Islet precursor cell (in vitro differentiated cells): ENCODE results near the gene PHLDA3.

ENCODE experiments used
- DNase-seq: peaks from one replicate; pipeline ENCODE4 v3.0.0-alpha.2; 2018

The PHLDA3 gene

DNA sequence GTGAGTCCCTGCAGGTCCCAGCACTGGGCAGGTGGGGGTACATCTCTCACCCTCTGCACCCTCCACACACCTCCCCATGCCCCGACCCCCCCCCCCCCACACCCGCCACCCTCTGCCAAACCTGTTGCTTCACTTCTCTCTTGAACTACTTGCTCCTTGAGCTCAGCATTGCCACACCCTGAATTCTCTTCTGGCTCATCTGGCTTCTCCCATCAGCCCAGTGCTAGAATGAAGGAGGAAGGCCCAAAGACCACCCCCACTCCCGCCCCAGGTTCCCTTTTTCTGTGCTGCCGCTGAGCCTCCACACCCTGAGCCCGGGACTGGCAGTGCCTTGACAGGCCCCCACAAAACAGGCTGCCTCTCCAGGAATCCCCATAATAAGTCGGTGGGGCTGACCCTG is 41.0 kb downstream of the PHLDA3 start:
- DNase-seq: no peak

DNA sequence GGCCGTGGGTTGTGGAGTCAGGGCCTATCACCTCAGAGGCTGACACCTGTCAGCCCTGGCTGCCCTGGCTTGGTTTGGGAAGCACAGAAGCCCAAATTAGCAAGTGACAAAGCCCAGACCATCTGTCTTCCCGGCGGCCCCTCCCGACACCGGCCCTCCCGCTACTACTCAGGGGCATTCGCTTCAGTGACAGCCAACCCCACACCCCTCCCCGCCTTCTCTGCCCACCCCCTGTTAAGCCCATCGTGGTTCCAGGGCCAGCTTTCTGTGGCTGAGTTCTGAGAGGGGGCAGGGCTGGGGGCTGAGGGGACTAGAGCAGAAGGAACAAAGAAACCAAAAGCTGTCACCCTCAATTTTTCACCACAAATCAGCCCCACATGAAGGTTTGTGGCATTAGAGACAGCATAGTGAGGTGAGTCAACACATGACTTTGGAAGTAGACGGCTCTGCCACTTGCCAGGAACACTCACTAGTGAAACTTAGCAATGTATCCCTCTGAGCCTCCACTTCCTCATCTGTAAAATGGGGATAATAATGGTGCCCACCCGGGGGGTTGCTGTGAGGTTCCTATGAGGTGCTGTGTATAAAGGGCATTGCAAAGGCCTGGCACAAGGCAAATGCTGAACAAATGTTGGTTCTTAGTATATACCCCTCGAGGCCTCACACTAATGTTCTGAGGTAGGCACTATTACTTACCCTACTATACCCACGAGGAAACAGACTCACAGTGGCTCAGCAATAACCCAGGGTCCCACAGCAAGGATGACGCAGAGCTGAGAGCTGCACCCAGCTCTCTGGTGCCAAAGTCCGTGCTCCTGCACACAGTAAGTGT is 42.3 kb downstream of the PHLDA3 start:
- no peak for DNase-seq

DNA sequence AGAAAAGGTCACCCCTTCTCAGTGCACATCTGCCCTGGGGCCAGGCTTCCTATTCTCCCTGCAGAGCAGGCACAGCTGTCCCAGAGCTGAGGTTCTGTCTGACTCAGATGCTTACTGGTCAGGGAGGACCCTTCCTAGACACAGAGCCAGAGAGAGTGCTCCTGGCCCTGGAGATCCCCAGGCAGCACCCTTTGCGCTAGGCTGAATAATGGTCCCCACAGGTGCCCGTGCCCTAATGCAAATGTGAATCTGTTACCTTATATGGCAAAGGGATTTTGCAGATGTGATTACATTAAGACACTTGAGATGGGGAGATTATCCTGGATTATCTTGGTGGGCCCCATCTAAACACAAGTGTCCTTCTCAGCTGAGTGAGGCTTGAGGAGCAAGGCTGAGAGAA is 44.8 kb downstream of the PHLDA3 start:
- no peak for DNase-seq

DNA sequence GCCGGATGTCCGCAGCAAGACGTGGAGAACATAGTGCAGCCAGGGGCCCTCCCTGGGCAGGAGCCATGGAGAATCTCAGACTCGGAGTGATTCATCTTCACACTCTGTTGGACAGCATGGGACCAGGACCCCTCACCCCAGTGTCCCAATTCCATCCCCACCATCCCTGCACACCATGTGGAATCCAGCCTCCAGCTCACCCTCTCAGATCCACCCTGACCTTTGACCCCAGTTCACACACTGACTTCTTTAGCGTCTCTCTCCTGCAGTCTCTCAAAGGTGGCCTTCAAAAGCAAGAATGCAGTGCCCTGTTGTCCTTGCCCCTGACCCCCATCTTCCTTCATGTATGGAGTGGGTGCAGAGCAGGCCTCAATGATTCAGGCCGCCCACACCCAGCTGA is 45.3 kb downstream of the PHLDA3 start:
- DNase-seq: no peak

DNA sequence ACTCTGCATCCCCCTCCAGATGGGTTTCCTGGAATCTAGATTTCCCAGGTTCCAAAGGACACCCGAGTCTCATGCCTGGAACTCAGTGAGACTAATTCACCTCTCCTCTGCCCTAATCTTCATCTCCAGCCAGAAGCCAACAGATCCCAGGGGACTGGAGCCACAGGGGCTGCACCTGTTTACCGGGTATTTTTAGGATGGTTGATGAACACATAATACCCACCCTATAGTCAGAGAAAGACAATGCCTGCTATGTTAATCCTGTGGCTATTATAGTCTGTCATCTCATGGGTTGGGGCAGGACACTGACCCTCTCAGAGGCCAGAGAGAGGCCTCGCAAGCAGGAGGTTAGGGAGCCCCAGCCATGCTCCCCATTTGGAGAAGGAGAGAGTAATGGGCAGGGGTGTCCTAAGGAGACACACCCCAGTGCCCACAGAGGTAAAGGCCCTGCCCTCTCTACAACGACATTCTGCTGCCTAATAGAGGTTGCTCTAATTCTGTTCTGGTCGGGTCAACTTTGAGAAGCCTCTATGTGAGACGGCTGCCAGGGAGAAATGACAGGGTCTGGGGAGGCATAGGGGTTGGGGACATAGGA is 46.5 kb downstream of the PHLDA3 start:
- DNase-seq: no peak

DNA sequence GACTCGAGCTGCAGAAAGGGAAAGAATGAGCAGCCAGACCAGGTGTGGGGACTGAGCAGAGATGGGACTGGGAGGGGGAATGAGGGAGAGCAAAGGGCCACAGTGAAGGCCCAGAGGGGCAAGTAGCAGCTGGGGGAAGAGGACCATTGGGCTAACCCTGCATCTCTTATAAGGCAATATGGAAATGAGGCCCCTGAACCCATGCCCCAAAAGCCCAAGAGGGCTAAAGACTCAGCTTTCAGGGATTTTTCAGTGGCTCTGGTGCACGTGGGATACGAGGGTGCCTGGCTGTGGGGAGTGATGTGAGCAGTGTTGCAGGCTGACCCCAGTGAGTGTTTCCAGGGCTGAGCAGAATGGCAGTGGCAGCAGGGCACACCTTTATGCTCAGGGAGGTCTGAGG is 47.0 kb downstream of the PHLDA3 start:
- no peak for DNase-seq

DNA sequence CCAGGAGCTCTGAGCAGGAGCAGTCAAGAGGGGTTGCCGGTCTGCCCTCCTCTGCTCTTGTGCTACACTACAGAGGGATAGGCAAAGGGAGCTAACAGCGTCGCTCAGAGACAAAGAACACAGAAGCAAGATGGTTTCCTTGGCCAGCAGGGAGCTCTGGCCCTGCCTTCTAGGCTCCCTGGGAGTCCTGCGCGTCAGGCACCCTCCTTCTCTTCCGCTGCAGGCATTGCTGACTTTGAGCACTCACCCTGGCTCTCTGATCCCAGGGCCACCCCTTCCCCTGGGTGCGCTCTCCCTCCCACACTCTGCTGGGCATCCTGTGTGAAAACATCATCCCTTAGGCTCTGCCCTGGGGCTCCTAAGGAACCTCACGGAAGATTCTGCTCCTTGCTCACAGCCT is 47.9 kb downstream of the PHLDA3 start:
- peak; percentile 53 for DNase-seq

DNA sequence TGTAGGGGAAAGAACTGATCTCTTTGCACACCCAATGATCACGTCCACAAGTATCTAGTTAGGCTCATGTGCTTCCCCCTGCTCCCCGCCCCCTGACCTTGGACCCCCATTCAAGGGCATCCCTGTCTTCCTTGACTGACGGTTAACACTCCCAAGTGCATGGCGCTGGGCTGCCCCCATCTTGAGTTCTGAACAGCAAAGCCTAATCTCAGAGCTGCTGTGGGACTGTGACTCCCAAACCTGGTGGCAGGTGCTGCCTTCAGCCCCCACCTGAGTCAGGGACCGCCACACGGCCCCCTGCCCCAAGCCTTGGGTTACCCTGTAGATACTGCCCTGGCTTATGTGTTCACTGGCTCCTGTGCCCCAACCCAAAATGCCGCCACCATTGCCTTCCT is 48.4 kb downstream of the PHLDA3 start:
- DNase-seq: peak; percentile 45

DNA sequence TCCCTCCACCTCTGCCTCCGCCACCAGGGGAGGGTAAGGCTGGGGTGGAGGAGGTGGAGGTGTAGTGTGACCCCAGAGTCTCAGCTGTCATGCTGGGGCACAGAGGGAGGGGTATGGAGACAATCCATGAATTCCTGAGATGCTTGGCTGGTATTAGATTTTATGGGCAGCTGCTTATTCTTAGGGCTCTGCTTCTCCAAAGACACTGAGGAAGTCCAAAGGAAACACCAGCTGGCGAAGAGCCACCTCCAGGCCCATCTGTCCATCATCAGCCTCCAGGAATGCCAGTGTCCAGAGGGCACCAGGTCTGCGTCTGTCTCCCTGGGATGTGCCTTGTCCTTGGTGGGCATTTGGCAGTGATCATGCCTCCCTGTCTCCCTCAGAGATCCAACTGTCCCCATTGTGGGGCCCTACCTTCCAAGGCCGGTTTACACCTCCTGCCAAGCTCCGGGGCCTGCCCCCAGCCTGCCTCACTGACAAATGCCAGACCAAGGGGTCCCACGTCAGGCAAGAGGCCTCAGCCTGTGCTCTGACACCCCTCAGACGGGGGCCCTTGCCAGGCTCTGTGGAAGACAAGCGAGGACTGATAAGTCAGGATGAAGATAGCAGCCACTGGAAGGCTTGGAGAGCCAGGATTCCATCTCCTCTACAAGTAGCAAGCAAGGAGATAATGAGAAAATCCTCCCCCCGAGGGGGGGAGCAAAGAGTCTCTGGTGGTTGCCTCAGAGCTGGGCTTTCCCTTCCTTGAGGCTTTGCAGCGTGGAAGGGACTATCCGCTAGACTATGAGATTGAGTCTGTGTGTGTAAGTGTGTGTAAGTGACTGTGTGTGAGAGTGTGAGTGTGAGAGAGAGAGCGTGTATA is 49.0 kb downstream of the PHLDA3 start:
- peak; percentile 54 for DNase-seq

DNA sequence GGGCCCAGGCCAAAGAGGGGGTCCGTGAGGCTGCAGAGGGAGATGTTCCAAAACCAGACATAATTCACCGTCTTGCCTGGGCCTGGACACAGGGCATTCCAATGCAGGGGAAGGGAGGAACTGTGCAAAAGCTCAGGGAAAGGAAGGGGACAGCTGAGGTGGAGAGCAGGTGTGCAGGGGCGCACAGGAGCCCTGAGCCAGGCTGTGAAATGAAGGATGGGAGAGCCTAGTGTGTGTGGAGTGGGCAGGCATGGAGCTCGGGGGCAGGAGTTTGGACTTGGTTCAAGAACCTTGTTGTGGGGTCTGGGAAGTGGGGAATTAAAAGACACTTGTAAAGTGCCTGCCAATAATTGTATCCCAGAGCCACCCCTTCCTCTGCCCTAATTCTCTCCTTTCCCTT is 49.7 kb downstream of the PHLDA3 start:
- peak; percentile 42 for DNase-seq

DNA sequence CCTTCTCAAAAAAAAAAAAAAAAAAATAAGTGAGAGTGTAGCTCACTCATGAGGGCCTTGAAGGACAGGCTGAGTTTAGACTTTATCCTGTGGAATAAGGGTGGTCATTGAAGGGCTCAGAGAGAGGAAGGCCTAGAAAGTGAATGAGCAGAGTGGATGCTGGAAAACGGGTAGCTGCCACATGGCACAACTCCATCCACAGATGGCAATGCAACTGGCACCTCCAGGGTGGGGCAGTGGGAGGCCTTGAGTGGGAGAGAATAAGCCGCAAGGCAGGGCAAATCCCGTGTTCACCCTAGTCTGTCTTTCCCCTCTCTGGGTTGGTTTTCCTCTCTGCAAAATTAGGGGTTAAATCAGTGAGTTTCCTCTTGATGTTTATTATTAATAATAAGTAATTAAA is 50.5 kb downstream of the PHLDA3 start:
- DNase-seq: no peak
